K562 (cell line): ENCODE results near the gene UBXN11. TPM values are rescaled to one million over a fixed set of nuclear protein-coding genes. Genes with fewer than 3 reads are reported as not detected.
A peak's percentile ranks its signal among the peaks of the same experiment; 100 is the strongest.

Experiments
- ATAC-seq: fragments of 200-7000 bp; cut with Tn5 transposase; 3 replicates; pipeline ENCODE4 v1.9.1; 2020; ENCODE audit warnings: moderate library complexity
- BruUV-seq: library from RNA; stranded (reverse); fragments of 400-500 nt; replicated peaks from 2 replicates; lab custom pipeline; 2021; lab: Mats Ljungman, UMichigan
- CTCF ChIA-PET: fragments of 300-600 bp; formaldehyde crosslinking; extraction: SDS; loops from one replicate; lab custom pipeline; 2021; ENCODE audit warnings: low intra/inter-chr PET ratio; lab: Yijun Ruan, JAX
- POLR2A ChIA-PET: fragments of 300-600, 350-650 bp; sonication (Branson Sonifier 250); formaldehyde crosslinking; extraction: SDS; loops from one replicate; lab custom pipeline; 2021; ENCODE audit warnings: antibody characterized with exemption, inconsistent platforms; lab: Yijun Ruan, JAX
- DNase-seq, 4 experiments: peaks; one replicate each; pipeline versions ENCODE4 v3.0.0 to v3.0.0-alpha.2; 2011 to 2018; ENCODE audit warnings: low spot score in 3 of 4, mixed read lengths in 3 of 4; ENCODE audit errors: extremely low read depth in 1 of 4
- FAIRE-seq: peaks from 2 replicates; lab custom pipeline; 2011; peaks lifted over from hg19 to GRCh38; lab: Jason Lieb, UNC
- H2AFZ ChIP-seq: 2 replicates; pipeline ENCODE4 v1.6.0; 2011; ENCODE audit warnings: low read depth, low read length, control low read depth, inconsistent platforms
- H3K27ac ChIP-seq: fragments of 200-600 bp; 3 replicates; pipeline ENCODE4 v1.8.0; 2011; ENCODE audit warnings: low read depth, mild to moderate bottlenecking, control low read depth, inconsistent platforms, low read length, moderate library complexity, mixed read lengths; ENCODE audit errors: extremely low read depth
- H3K27me3 ChIP-seq, 2 experiments: fragments of 300-600 bp in 1 of 2; 2 replicates in 1 of 2; 3 replicates in 1 of 2; pipeline versions ENCODE4 v1.6.0 to v1.8.0; 2011; ENCODE audit warnings: inconsistent platforms in 2 of 2, low read length in 2 of 2, mild to moderate bottlenecking in 1 of 2, mixed read lengths in 1 of 2, moderate library complexity in 1 of 2; ENCODE audit not compliant: control insufficient read depth in 2 of 2, insufficient read depth in 2 of 2
- H3K36me3 ChIP-seq: fragments of 300-600 bp; 3 replicates; pipeline ENCODE4 v1.8.0; 2011; ENCODE audit warnings: mild to moderate bottlenecking, low read length, inconsistent platforms; ENCODE audit not compliant: control insufficient read depth, insufficient read depth
- H3K4me1 ChIP-seq, 2 experiments: fragments of 200-600 bp in 1 of 2; replicated peaks in 1 of 2; 2 replicates in 1 of 2; 3 replicates in 1 of 2; pipeline versions ENCODE4 v1.5.1 to v1.8.0; 2011; ENCODE audit warnings: inconsistent platforms in 2 of 2, low read length in 2 of 2, mild to moderate bottlenecking in 1 of 2, mixed read lengths in 1 of 2, moderate library complexity in 1 of 2; ENCODE audit not compliant: control insufficient read depth in 2 of 2, insufficient read depth in 2 of 2
- H3K4me2 ChIP-seq: 2 replicates; pipeline ENCODE4 v1.6.1; 2011; ENCODE audit warnings: low read length, control low read depth, inconsistent platforms, mixed read lengths; ENCODE audit not compliant: insufficient read depth
- H3K4me3 ChIP-seq: fragments of 200-600 bp; sonication (generic), shearing (Covaris generic); 2 replicates; pipeline ENCODE4 v1.5.1; 2016; ENCODE audit warnings: control low read depth, inconsistent platforms
- H3K79me2 ChIP-seq: fragments of 200-600 bp; 3 replicates; pipeline ENCODE4 v1.8.0; 2011; ENCODE audit warnings: low read length, inconsistent platforms; ENCODE audit not compliant: control insufficient read depth, insufficient read depth
- H3K9ac ChIP-seq, 2 experiments: 2 replicates each; pipeline versions ENCODE4 v1.6.0 to v1.6.1; 2011; ENCODE audit warnings: low read depth in 2 of 2, low read length in 2 of 2, control low read depth in 1 of 2, inconsistent platforms in 1 of 2, mild to moderate bottlenecking in 1 of 2, mixed read lengths in 1 of 2; ENCODE audit not compliant: insufficient read depth in 1 of 2
- H3K9me1 ChIP-seq: one replicate; pipeline ENCODE4 v1.6.0; 2011; ENCODE audit warnings: inconsistent platforms, mild to moderate bottlenecking, low read length, moderate library complexity; ENCODE audit not compliant: control insufficient read depth, insufficient read depth
- H3K9me3 ChIP-seq: replicated peaks from 2 replicates; pipeline ENCODE4 v1.5.1; 2011; ENCODE audit warnings: low read depth, low read length, inconsistent platforms; ENCODE audit not compliant: control insufficient read depth, insufficient read depth
- H4K20me1 ChIP-seq: replicated peaks from 2 replicates; pipeline ENCODE4 v1.6.1; 2011; ENCODE audit warnings: low read length, inconsistent platforms, mixed read lengths; ENCODE audit not compliant: control insufficient read depth, insufficient read depth
- ESRRB ChIP-seq: fragments of 250-450 bp; sonication (Bioruptor Pico); IDR thresholded peaks from 2 replicates; pipeline ENCODE4 v1.5.0; 2020; ENCODE audit warnings: mild to moderate bottlenecking, moderate library complexity, borderline replicate concordance
- HMG20B ChIP-seq: fragments of 250-450 bp; sonication (Bioruptor Pico); IDR thresholded peaks from 2 replicates; pipeline ENCODE4 v1.5.0; 2021; ENCODE audit warnings: mild to moderate bottlenecking
- KAT2B ChIP-seq: IDR thresholded peaks from one replicate; pipeline ENCODE4 v1.6.1; 2012; ENCODE audit warnings: low read depth, mild to moderate bottlenecking, control low read depth, inconsistent platforms, low read length, moderate library complexity
- MYBL2 ChIP-seq, 2 experiments: fragments of 450-650 bp in 1 of 2; sonication (generic) in 1 of 2; formaldehyde crosslinking in 1 of 2; IDR thresholded peaks; 2 replicates each; pipeline versions ENCODE4 v1.6.1 to v1.8.1; 2017 to 2022; ENCODE audit warnings: borderline replicate concordance in 1 of 2, inconsistent platforms in 1 of 2, low read depth in 1 of 2, mild to moderate bottlenecking in 1 of 2, missing genetic modification reagents in 1 of 2, moderate library complexity in 1 of 2
- NCOR1 ChIP-seq: fragments of 450-650 bp; IDR thresholded peaks from 2 replicates; pipeline ENCODE4 v1.6.1; 2016; ENCODE audit warnings: mild to moderate bottlenecking, moderate library complexity
- NFE2L1 ChIP-seq: fragments of 450-650 bp; IDR thresholded peaks from 2 replicates; pipeline ENCODE4 v1.6.1; 2016; ENCODE audit warnings: missing genetic modification characterization, low read depth, mild to moderate bottlenecking, missing compliant biosample characterization, moderate library complexity, borderline replicate concordance
- PML ChIP-seq: IDR thresholded peaks from 2 replicates; pipeline ENCODE4 v1.6.1; 2012; ENCODE audit warnings: low read length, inconsistent platforms
- ZNF146 ChIP-seq: IDR thresholded peaks from one replicate; pipeline ENCODE4 v1.6.1; 2018; ENCODE audit warnings: missing compliant biosample characterization; ENCODE audit not compliant: unreplicated experiment
- ZNF263 ChIP-seq: sonication (generic); formaldehyde crosslinking; IDR thresholded peaks from 2 replicates; pipeline ENCODE4 v1.8.0; 2022; ENCODE audit warnings: mild to moderate bottlenecking, missing genetic modification reagents, borderline replicate concordance
- ZNF436 ChIP-seq: fragments of 250-450, 450-650 bp; sonication (Bioruptor Pico); formaldehyde crosslinking; IDR thresholded peaks from 2 replicates; pipeline ENCODE4 v1.7.0; 2020; ENCODE audit warnings: mild to moderate bottlenecking
- ZNF561 ChIP-seq: fragments of 450-650 bp; formaldehyde crosslinking; conservative IDR thresholded peaks from 2 replicates; pipeline ENCODE4 v1.4.0; 2020; ENCODE audit warnings: mild to moderate bottlenecking, moderate library complexity
- WGBS: fragments of 100-300 bp; shearing (Covaris generic); methylation state at CpG from one replicate; pipeline ENCODE4 v1.1.6; 2016; ENCODE audit warnings: low coverage, mixed read lengths; ENCODE audit not compliant: insufficient coverage; ENCODE audit errors: missing lambda C conversion rate; 5-methylcytosine and 5-hydroxymethylcytosine counted together
- in situ Hi-C: fragments of 300-500 bp; cut with MboI; formaldehyde crosslinking; loops from 4 replicates; pipeline ENCODE4 v1.15.0; 2018; ENCODE audit warnings: inconsistent platforms, mixed read lengths
- intact Hi-C: fragments of 100-400 bp; cut with micrococcal nuclease; formaldehyde crosslinking; loops from 2 replicates; pipeline ENCODE4 v1.14.2; 2022
- polyA plus RNA-seq, 8 experiments: library from polyadenylated mRNA; depleted of rRNA in 4 of 8; stranded (reverse) in 5 of 8; unstranded in 3 of 8; fragments of >200 nt; fragmentation: Nextera tagmentation in 2 of 8; fragmentation: Illumina TruSeq in 1 of 8; extraction: Ambion mirVana in 2 of 8; extraction: Trizol in 1 of 8; gene quantifications; 2 replicates each; pipeline versions ENCODE4 v1.2.1 to v1.2.3, GENCODE V29; 2011 to 2014; ENCODE audit warnings: inconsistent platforms in 1 of 8, missing spikeins in 1 of 8
- total RNA-seq, 7 experiments: library from RNA; depleted of rRNA in 6 of 7; stranded (reverse); fragments of >200 nt in 6 of 7; fragmentation: Illumina TruSeq in 2 of 7; extraction: Trizol in 2 of 7; gene quantifications; 2 replicates each; pipeline versions ENCODE4 v1.2.1 to v1.2.3, GENCODE V29; 2011 to 2021; ENCODE audit warnings: low replicate concordance in 1 of 7
- TF ChIP-seq, protein P1 (sequence below): sonication (generic); formaldehyde crosslinking; IDR thresholded peaks from 2 replicates; pipeline ENCODE4 v1.9.0; 2022; ENCODE audit warnings: mild to moderate bottlenecking, missing genetic modification reagents
- TF ChIP-seq, protein P2 (sequence below), 2 experiments: fragments of 150-350 bp in 1 of 2; IDR thresholded peaks; 2 replicates each; pipeline ENCODE4 v1.6.1; 2012 to 2016; ENCODE audit warnings: low read depth in 2 of 2, low read length in 2 of 2, mild to moderate bottlenecking in 1 of 2, moderate library complexity in 1 of 2
- TF ChIP-seq, protein P3 (sequence below): fragments of 450-650 bp; IDR thresholded peaks from 2 replicates; pipeline ENCODE4 v1.6.1; 2016; ENCODE audit warnings: low read depth, mild to moderate bottlenecking, moderate library complexity
- TF ChIP-seq, protein P4 (sequence below): fragments of 450-650 bp; formaldehyde crosslinking; IDR thresholded peaks from 2 replicates; pipeline ENCODE4 v1.4.0; 2022; ENCODE audit warnings: mild to moderate bottlenecking, moderate library complexity

The UBXN11 gene
- total and polyA plus RNA-seq, 9 of the 15 experiments (the other 6 are each of a cell fraction or from before 2014, with no cell fraction given) = 0.48 to 34.3 (median 11.3) TPM

DNA sequence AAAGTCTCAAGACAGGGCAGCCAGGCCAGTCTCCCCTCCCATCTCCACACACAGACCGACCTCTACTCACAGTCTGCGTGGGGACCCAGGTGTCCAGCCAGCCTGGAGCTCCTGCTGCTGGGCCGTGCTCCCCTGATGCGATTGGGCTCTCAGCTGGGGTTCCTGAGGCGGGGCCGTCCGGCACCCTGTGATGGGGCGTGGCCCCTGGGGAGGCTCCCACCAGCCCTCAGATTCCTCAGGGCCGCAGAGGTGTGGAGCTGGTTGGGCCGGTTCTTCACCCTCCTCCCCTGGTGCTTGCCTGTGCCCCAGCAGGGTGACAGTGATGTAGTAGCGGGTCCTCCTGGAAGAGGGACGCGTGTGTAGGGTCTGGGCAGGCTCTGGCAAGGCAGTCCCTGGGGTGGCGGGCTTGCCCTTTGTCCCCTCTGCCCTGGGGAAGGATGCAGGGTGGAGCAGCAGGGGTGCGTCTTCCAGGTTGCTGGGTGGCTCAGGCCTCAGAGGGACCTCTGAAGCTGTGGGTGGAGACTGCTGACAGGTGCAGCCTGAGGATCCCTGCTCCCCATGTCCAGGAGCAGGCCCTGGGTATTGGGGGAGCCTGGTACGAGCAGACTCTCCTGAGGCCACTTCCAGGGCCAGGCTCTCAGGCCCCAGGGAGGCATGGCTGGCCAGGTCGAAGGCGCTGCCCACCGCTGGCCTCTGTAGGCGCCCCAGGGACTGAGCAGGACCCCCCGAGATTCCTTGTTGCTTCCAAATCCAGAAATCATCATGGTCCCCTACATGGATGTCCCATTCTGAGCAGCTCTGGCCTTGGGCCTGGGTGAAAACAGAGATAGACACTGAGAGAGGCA is 47.8 kb upstream of the UBXN11 start, which contains the start of gene CRYBG2:
Gene CRYBG2 (minus strand): TSS at position 155 of the 845 bp plus-strand sequence. CDS start 7,473 bp downstream, outside the sequence.
- peaks cover 25 to 37% of the 10 kb centered on the region in 2 experiments for H3K4me1 ChIP-seq
- no peaks in the 10 kb centered on the region for H3K79me2 ChIP-seq
- WGBS = 41% methylated on average over 19 of the region's 21 CpGs
- in situ Hi-C loops = no loop called here
- H3K4me3 ChIP-seq = no peak within 1 kb of the TSS
- H3K9ac ChIP-seq = peak within 1 kb of the TSS in 1 of 2 experiments; percentile 21; a peak in 2 of 4 replicates
- H2AFZ ChIP-seq = no peak within 1 kb of the TSS
- DNase-seq = peak in 2 of 4 experiments; percentile 78 to 79
- ATAC-seq = peak; percentile 59
- ChIA-PET CTCF (no interaction called here), POLR2A (interaction anchor here (0.5 to 2.2 kb wide), 10 partner anchors 10 to 1685 kb away, joined by 3 to 14 read pairs (median 4); partner anchors contain the start of gene CEP85)
- H4K20me1 ChIP-seq = no peaks in the 10 kb centered on the region
- BruUV-seq = no TSS peak
- H3K9me3 ChIP-seq = no peaks in the 10 kb centered on the region
- no peak for FAIRE-seq
- H3K36me3 ChIP-seq = no peaks in the 10 kb centered on the region
- no peak within 1 kb of the TSS for H3K4me2 ChIP-seq
- H3K9me1 ChIP-seq = no peaks in the 10 kb centered on the region
- no peak within 1 kb of the TSS for H3K27ac ChIP-seq
- intact Hi-C loops = no loop called here
- no peaks in the 10 kb centered on the region; a peak in 1 of 5 replicates for H3K27me3 ChIP-seq
- no peak for TF ChIP-seq ZNF561
- TF ChIP-seq NCOR1 = no peak
- no peak for TF ChIP-seq NFE2L1 (tag)
- no peak for TF ChIP-seq ZNF436 (CRISPR knock-in tag)
- 0 out of 2 replicates have a peak, but pooled peaks have one; percentile 25 for TF ChIP-seq ZNF263 (CRISPR knock-in tag)
- no peak for TF ChIP-seq ZNF146 (CRISPR knock-in tag)
- TF ChIP-seq, protein P1, sequence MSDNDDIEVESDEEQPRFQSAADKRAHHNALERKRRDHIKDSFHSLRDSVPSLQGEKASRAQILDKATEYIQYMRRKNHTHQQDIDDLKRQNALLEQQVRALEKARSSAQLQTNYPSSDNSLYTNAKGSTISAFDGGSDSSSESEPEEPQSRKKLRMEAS (CRISPR knock-in tag) = peak; percentile 4; the same call in 1 of the 2 replicates
- TF ChIP-seq, protein P2, sequence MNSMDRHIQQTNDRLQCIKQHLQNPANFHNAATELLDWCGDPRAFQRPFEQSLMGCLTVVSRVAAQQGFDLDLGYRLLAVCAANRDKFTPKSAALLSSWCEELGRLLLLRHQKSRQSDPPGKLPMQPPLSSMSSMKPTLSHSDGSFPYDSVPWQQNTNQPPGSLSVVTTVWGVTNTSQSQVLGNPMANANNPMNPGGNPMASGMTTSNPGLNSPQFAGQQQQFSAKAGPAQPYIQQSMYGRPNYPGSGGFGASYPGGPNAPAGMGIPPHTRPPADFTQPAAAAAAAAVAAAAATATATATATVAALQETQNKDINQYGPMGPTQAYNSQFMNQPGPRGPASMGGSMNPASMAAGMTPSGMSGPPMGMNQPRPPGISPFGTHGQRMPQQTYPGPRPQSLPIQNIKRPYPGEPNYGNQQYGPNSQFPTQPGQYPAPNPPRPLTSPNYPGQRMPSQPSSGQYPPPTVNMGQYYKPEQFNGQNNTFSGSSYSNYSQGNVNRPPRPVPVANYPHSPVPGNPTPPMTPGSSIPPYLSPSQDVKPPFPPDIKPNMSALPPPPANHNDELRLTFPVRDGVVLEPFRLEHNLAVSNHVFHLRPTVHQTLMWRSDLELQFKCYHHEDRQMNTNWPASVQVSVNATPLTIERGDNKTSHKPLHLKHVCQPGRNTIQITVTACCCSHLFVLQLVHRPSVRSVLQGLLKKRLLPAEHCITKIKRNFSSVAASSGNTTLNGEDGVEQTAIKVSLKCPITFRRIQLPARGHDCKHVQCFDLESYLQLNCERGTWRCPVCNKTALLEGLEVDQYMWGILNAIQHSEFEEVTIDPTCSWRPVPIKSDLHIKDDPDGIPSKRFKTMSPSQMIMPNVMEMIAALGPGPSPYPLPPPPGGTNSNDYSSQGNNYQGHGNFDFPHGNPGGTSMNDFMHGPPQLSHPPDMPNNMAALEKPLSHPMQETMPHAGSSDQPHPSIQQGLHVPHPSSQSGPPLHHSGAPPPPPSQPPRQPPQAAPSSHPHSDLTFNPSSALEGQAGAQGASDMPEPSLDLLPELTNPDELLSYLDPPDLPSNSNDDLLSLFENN (IDR thresholded peaks at IDR 0.05; ENCODE audit: low read depth in 2 of 2, low read length in 2 of 2) = no peak
- TF ChIP-seq HMG20B = no peak
- TF ChIP-seq MYBL2 (IDR thresholded peaks at IDR 0.05; ENCODE audit: low read depth) = no peak
- no peak for TF ChIP-seq MYBL2 (CRISPR knock-in tag; IDR thresholded peaks at IDR 0.05; ENCODE audit: borderline replicate concordance)
- no peak for TF ChIP-seq PML
- TF ChIP-seq, protein P3, sequence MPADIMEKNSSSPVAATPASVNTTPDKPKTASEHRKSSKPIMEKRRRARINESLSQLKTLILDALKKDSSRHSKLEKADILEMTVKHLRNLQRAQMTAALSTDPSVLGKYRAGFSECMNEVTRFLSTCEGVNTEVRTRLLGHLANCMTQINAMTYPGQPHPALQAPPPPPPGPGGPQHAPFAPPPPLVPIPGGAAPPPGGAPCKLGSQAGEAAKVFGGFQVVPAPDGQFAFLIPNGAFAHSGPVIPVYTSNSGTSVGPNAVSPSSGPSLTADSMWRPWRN = no peak
- TF ChIP-seq, protein P4, sequence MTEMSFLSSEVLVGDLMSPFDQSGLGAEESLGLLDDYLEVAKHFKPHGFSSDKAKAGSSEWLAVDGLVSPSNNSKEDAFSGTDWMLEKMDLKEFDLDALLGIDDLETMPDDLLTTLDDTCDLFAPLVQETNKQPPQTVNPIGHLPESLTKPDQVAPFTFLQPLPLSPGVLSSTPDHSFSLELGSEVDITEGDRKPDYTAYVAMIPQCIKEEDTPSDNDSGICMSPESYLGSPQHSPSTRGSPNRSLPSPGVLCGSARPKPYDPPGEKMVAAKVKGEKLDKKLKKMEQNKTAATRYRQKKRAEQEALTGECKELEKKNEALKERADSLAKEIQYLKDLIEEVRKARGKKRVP (CRISPR knock-in tag) = no peak
- no peak for TF ChIP-seq ESRRB
- TF ChIP-seq KAT2B = no peak
